Brain microvascular endothelial cell (primary cell): ENCODE measurements around the gene BRD1.

Experiments
- DNase-seq: peaks from one replicate; pipeline ENCODE4 v3.0.0-alpha.2; 2020
- H3K27ac ChIP-seq: fragments of 250-450 bp; sonication (Bioruptor Pico); 2 replicates; pipeline ENCODE4 v1.5.1; 2020; ENCODE audit warnings: mild to moderate bottlenecking, moderate library complexity
- H3K27me3 ChIP-seq: fragments of 250-450 bp; sonication (Bioruptor Pico); replicated peaks from 2 replicates; pipeline ENCODE4 v1.5.1; 2020; ENCODE audit warnings: mild to moderate bottlenecking
- H3K36me3 ChIP-seq: fragments of 250-450 bp; sonication (Bioruptor Pico); replicated peaks from 2 replicates; pipeline ENCODE4 v1.5.1; 2020; ENCODE audit warnings: mild to moderate bottlenecking
- H3K4me3 ChIP-seq: 2 replicates; pipeline ENCODE4 v1.5.1; 2011; ENCODE audit warnings: low read depth, mild to moderate bottlenecking, control low read depth, low read length, moderate library complexity
- in situ Hi-C: cut with HindIII; loops from 2 replicates; pipeline ENCODE4 v1.10.0; 2017; ENCODE audit warnings: low sequenced_read_pairs, low pct_ligation_motif_present
- TF ChIP-seq, protein P1 (sequence below): IDR thresholded peaks from 2 replicates; pipeline ENCODE4 v1.5.1; 2011; ENCODE audit warnings: low read depth, mild to moderate bottlenecking, moderate library complexity, low read length, control low read depth, inconsistent platforms; ENCODE audit errors: missing control alignments

BRD1 gene

DNA sequence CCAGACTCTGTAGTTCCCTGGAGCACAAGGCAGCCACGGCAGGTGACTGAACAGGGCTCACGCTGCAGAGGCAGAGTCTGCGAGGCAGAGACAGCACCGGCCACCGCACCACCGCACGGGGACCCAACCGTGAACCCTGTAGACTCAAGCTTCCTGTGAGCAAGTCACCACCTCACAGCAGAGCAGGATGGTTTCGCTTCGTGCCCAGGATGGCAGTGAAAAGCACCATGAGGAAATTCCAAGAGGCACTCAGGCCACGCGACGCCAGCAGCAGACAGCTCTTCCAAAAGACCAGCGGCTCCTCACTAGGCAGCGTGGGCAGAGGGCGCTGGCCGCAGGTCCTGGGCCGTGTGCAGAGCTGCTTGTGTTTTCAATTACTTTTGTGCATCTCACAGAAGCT lies 24.5 kb downstream of the BRD1 start:
- no peak overlapping the region for H3K4me3 ChIP-seq
- TF ChIP-seq, protein P1, sequence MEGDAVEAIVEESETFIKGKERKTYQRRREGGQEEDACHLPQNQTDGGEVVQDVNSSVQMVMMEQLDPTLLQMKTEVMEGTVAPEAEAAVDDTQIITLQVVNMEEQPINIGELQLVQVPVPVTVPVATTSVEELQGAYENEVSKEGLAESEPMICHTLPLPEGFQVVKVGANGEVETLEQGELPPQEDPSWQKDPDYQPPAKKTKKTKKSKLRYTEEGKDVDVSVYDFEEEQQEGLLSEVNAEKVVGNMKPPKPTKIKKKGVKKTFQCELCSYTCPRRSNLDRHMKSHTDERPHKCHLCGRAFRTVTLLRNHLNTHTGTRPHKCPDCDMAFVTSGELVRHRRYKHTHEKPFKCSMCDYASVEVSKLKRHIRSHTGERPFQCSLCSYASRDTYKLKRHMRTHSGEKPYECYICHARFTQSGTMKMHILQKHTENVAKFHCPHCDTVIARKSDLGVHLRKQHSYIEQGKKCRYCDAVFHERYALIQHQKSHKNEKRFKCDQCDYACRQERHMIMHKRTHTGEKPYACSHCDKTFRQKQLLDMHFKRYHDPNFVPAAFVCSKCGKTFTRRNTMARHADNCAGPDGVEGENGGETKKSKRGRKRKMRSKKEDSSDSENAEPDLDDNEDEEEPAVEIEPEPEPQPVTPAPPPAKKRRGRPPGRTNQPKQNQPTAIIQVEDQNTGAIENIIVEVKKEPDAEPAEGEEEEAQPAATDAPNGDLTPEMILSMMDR, result no peak
- H3K27me3 ChIP-seq, result no peaks in the 10 kb centered on the region
- H3K27ac ChIP-seq, result no peak overlapping the region
- DNase-seq, result no peak
- in situ Hi-C loops, result no loop called here
- H3K36me3 ChIP-seq, result peaks cover 25% of the 10 kb centered on the region

DNA sequence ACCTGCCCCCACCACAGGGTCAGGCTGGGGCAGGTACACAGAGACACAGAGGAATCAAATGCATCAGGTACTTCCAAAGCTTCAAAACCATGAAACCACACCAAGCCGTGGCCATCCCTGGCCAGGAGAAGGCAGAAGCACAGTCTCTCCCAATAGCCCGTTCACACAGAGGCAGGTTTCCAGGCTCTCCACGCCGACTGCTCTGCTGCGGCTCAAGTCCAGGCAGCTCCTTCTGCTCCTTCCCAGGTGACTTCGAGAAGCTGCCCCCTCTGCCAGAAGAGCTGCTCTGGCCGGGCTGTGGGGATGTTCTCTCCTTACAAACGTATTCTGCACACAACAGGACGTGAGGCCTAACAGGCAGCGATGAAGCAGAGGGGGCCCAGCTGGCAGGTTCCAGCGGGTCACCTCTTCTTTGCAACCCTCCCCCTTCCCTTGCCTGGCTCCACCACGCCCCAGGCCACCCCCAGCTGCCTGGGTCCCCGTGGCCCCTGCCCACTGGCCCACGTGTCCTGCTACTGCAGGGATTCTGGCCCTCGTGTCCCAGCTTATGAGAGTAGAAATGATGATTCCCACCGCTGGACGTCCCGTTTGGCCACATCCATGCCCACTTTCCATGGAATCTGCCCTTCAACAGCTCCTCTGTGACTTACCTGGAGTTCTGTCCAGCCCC lies 26.1 kb downstream of the BRD1 start:
- Histone ChIP-seq H3K27ac (no peak overlapping the region), H3K27me3 (no peaks in the 10 kb centered on the region), H3K4me3 (no peak overlapping the region), H3K36me3 (peaks cover 41% of the 10 kb centered on the region)
- in situ Hi-C loops, result no loop called here
- TF ChIP-seq, protein P1, result no peak
- no peak for DNase-seq

DNA sequence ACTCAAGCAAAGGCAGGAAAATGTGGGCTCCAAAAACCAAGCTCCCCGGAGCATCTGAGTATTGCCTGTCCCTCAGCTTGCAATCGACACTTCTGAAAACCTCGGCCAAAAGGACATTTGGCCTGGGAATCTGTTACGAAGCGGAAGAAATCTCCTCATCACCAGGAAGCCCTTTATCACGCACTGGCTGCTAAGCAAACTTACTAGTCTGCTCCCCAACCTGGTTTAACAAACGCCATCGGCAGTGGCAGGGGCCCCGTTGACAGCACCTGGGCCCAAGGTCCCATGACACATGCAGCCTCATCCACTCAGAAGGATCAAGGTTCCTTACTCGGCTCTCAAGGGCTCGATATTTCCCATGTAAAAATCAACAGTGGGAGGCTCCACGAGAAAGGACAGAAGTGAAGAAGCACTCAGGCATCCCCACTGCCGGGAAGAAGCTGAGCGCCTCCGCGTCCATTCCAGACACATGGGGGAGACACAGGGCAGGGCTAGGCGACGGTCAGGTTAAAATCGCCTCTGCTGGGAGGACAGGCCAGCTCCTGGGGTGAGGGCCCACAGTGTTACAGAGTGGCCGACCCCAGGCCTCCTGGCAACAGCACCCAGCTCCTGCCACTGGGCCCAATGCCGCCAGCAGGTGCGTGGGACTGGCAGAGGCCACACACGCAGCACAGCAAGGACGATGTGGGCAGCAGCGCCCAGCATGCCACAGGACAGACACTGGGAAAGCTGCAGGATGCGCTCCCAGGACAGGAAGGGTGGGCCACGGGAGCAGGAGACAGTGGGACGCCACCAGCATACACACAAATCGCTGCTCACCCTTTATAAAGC lies 27.1 kb downstream of the BRD1 start:
- H3K27ac ChIP-seq, result no peak overlapping the region
- H3K4me3 ChIP-seq, result no peak overlapping the region
- H3K36me3 ChIP-seq, result peaks cover 44% of the 10 kb centered on the region
- H3K27me3 ChIP-seq, result no peaks in the 10 kb centered on the region
- TF ChIP-seq, protein P1, result peak; percentile 6
- in situ Hi-C loops, result no loop called here
- no peak for DNase-seq

DNA sequence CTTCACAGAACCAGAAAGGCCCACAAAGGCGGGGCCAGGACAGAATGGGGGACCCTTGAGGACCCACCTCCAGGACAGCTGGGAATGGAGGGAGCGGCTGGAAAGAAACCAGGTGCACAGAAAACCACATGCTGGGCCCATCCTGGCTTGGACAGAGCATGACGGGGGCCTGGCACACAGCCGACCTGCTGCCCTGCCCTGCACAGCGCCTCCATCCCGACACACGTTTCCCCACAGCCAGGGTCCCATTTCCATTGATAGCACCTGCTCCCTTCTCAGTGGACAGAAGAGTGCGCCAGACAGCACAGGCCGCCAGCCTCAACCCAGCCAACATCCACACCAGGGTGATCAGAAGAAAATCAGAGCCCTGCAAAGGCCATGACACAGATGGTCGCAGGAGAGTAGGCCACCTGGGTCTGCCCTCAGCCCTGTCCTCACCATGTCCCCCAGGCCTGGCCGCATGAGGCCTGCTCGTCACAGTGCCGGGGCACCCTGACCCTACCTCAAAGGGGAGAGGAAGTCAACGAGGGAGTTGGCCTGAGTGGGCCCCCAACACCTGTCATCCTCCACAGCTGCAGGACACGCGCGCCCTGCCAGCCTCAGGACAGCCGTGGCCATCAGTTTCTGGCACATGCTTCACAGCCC lies 28.1 kb downstream of the BRD1 start:
- no peaks in the 10 kb centered on the region for H3K27me3 ChIP-seq
- TF ChIP-seq, protein P1, result no peak
- no peak overlapping the region for H3K4me3 ChIP-seq
- H3K27ac ChIP-seq, result no peak overlapping the region
- no peak for DNase-seq
- peaks cover 50% of the 10 kb centered on the region for H3K36me3 ChIP-seq
- in situ Hi-C loops, result no loop called here

DNA sequence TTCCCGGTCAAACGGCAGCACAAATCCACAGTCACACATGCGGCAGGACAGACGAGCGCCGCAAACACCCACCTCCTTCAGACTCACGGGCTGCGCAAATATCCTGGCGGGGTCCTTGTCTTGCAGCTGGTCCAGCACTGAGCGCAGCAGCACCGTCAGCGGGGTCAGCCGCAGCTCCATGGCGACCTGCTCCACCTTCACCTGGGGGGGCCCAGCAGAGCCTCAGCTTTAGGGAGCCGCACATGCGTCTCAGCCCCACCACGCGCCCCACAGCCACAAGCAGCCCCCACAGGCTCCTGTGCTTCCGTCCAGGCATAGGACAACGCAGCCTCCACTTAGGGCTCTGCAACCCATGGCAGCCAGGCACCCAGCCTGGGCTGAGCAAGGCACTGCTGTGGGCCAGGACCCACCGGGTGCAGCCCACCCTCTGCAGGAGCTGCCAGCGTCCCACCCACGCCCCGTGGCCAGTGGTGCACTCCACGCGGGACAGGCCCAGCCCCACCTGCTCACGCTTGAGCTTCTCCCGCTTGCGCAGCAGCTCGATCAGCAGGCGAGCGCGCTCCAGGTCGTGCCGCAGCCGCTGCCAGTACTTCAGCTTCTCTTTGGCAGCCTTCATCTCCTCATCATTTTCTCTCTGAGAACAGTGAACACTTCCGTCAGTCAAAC lies 29.1 kb downstream of the BRD1 start:
- in situ Hi-C loops, result no loop called here
- H3K4me3 ChIP-seq, result no peak overlapping the region
- H3K27ac ChIP-seq, result no peak overlapping the region
- TF ChIP-seq, protein P1, result no peak
- no peak for DNase-seq
- H3K36me3 ChIP-seq, result peaks cover 59% of the 10 kb centered on the region
- no peaks in the 10 kb centered on the region for H3K27me3 ChIP-seq
